NK-92 (cell line): ENCODE data around the gene LAMB4.
"Not testable (repeated sequence)": the region's sequence is repeated elsewhere in the genome, so short reads cannot be mapped to it uniquely, and the experiment has no call there.

Experiments
- DNase-seq: peaks from one replicate; lab custom pipeline; 2025; ENCODE audit not compliant: unreplicated experiment; lab: John Stamatoyannopoulos, UW

The LAMB4 gene

DNA sequence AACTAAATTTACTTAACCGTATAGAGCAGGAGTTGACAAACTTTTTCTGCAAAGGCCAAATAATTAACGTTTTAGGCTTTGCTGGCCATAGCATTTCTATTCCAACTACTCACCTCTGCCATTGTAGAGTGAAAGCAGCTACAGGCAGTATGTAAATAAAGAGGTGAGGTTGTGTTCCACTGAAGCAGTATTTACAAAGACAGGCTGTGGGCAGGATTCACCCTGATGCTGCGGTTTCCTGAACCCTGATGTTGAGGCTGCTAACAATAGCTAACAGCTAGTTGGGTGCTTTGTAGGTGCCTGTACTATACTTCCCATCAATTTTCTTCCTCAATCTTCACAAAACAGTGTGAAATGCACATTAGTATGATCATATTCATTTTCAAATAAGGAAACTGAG, 80.2 kb downstream of the LAMB4 start:
- no peak for DNase-seq

DNA sequence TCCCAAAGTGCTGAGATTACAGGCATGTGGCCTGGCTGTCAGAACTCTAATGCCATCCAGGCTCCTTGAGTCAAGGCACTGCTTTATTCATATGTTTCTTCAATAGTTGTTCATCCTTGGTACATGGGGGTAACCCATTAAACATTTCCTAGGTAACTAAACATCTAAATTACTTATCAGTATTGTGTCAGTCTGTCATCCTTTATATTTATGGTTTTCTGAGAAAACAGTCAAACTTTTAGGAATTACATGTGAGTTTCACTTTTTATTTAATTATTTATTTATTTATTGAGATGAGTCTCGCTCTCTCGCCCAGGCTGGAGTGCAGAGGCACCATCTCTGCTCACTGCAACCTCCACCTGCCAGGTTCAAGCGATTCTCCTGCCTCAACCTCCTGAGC, 81.7 kb downstream of the LAMB4 start:
- no peak for DNase-seq

DNA sequence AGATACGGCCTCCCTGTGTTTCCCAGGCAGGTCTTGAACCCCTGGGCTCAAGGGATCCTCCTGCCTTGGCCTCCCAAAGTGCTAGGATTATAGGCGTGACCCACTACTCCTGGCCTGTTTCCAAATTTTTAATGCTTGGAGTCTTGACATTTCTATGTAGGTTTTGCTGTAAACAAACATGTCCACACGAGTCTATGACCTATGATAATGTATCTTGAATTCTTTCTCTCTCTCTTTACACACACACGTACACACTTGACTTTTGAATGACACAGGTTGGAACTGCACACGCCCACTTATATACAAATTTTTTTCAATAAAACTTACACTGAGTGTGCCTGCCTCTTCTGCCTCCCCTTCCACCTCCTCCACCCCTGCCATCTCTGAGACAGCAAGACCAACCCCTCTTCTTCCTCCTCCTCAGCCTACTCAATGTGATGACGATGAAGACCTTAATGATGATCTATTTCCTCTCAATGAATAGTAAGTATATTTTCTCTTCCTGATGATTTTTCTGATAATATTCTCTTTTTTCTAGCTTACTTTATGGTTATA, 83.1 kb downstream of the LAMB4 start:
- DNase-seq, result no peak

DNA sequence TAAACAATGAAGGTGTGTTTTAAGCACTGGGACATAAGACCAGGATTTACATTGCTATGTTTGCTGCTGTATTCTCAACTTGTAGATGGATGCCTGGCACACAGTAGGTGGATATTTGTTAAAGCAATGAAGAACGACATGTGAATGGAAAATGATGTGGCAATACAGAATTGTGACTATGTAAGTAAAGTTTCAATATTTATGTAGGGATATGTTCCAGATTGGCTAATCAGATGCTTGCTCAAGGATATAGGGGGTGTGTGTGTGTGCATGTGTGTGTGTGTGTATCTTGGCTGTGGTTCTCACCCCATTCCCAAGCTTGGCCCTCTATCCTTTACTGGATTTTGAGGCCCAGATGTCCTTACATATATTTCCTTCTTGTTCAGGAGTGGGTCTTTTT, 84.5 kb downstream of the LAMB4 start:
- no peak for DNase-seq

DNA sequence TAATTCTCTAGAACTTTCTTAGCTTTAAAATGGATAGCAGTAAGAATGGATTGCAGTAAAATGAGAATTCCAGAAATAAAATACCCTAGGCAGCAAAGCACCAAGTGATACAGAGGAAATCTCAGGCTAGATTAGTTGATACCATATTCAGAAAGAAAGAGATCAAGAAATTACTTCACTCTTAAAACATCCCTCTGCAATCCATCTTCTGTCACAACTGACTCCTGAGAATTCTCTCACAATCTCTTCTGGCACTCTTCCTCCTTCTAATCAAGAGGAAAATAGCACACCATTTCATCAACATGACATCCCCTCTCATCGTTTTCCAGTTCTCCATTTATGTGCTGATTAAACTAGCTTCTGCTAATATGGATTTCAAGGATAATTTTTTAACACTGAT, 85.0 kb downstream of the LAMB4 start:
- DNase-seq, result no peak

DNA sequence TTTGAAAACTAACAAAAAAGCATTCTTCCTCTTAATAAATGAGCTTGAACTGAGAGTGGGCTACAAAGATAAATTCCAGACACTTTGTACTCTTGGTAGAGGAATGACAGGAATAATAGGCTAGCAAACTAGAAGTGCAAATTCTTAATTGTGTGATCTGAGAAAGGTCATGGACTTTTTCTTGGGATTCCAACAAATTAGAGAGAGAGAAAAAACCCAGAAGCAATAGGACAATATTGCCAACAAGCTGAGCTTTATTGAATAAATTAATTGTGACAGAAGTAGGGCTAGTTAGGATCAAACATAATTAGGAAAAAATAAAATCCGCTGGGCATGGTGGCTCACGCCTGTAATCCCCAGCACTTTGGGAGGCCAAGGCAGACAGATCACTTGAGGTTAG, 85.8 kb downstream of the LAMB4 start:
- DNase-seq, result no peak

DNA sequence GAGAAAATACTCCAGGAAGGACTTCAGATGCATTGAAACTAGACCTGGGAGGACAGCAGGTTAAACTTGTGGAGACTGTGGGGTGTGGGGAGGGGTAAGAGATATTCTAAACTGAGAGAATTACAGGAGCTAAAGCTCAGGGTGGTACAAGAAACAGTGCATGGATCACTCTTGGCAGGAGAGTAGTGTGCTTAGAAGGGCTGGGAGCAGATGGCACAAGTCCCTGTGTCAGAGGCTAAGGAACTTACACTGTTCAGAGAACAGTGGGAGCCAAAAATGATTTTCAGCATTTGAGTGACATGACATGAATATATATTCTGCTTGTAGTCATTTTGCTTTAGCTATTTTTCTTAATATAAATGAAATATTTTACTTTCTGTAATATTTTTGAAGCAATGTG, 91.2 kb downstream of the LAMB4 start:
- DNase-seq, result no peak

DNA sequence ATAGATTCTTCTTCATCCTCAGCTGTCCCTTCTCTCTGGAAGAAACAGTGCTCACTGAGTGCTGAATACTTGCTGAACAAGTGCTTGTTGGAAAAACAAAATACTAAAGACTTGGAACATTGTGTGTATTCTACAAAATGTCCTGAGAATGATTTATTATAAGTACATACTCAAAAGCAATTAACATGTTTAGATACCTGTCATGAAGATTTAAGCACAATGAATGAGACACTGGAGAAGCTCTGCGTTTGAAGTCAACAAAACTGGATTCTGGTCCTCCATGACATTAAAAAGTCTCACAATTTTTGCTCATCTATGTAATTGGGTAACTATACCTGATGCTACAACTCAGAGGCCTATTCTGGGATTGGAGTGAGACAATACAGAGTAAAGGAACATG, 92.4 kb downstream of the LAMB4 start:
- DNase-seq, result no peak

DNA sequence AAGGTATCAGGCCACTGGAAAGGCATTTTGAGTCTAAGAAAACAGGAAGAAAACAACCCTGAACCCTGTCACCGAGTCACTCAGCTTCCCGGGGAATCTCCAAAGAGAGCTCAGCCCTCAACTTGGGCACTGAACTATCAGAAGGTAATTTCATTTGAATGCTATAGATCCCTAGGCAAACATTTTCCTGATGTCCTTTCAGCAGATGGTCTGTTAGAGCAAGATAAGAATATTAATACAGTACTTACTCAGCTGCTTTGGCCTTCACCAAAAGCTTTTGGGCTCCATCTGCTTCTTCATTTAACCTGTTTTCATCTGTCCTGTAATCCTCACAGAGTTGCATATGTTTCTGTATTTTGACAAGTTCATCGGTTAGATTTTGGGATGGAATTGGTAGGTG, 93.0 kb downstream of the LAMB4 start:
- no peak for DNase-seq

DNA sequence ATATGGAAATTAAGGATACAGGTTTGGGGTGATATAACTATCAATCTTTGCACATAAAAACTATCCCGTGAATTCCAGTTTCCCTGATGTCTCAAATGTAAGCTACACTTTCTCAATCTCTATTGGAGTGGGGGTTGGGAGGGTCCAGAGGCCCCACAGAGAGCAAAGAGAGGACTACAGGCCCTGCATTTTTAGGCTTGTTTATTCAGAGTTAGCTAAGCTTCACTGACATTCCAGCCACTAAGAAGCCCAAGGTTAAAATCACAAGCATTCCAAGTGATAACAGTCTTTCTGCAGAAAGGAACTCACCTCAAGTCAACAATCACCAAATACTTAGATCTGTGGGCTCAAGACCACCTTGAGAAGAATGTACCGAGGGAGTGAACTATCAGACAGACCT, 95.6 kb downstream of the LAMB4 start:
- no peak for DNase-seq

DNA sequence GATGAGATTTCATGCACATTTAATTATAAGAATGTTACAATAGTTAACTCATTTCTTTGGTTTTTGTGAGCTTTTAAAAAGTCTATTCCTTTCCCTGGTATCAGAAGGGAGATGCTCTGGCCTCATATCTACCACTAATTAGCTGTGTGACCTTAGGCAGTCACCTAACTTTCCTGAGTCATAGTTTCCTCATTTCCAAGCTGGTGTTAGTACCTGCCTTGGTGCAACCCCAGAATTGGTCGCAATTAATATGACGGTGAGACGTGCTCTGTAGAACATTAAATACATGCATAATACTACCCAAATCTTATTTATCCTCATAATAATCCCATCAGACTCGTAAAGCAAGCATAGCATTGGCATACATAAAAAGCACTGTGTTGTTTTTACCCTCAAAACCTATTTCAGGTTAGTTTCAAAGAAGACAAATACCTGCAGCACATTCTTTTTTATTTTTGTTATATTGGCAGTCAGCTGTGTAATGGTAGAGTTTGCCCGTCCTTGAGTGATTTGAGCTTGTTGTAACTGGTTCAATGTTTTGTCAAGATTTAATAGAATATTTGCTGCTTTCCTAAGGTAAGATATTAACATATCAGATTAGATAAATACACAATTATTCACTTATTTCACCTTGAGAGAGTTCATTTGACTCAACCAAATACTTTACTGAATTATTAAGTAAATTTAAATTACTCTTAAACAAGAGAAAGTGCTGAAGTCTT, 96.2 kb downstream of the LAMB4 start:
- DNase-seq, result no peak

DNA sequence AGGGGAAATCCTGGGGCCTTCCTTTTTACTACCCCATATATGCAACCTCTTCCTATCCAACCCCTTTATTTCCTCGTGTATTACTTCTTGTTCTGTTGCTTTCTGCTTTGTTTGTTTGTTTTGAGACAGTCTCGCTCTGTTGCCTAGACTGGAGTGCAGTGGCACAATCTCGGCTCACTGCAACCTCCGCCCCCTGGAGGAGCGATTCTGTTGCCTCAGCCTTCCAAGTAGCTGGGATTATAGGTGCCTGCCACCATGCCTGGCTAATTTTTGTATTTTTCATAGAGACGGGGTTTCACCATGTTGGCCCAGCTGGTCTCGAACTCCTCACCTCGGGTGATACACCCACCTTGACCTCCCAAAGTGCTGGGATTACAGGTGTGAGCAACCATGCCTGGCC, 96.9 kb downstream of the LAMB4 start:
- DNase-seq, result not testable (repeated sequence)

DNA sequence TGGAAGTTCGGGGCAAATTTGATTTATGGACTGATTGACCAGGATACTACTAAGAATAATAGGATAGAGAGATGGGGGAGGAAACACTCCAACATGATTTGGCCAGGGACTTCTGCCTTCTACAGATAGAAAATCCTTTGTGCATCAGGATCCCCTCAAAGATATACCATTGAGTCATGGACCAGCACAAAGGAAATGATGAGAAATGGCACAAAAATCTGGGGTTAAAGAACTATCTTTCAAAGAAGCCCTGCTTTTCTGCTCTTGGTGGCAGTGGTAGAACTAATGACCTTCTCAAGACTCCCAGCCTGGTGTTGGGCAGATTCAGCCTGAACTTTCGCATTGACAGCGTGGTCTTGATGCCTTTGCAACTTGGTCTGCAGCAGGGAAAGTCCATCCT, 99.6 kb downstream of the LAMB4 start:
- DNase-seq, result no peak

DNA sequence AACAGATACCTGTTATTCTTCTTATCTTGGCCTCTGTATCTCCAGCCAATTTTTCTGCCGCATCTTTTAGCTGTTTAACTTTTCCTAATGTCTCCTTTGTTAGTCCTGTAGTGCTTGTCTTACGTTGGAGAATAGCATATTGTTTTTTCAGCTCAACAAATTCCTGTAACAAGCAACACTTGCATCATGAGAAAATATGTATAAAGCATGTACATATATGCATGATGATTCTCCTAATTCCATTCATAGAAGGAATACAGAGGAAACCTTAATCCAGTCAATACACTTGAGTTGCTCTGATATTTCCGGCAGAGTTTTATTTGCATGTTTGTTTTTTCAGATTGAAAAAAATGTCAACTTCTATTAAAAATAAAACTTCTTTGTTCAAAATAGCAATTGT, 101.1 kb downstream of the LAMB4 start:
- no peak for DNase-seq

DNA sequence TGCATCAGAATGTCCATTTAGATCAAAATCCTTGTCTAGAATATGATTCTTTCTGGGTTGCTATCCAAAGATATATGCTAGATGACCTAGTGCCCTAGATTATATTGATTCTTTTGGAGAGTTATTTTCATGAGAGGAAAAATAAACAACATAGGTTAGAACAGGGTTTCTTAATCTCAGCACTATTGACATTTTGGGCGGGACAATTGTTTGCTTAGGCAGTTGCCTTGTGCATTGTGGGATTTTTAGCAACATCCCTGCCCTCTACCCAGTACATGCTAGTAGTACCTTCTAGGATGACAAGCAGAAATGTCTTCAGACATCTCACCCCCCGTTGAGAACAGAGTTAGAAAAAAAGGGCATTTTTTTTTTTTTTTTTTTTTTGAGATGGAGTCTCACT, 102.0 kb downstream of the LAMB4 start:
- DNase-seq, result no peak

DNA sequence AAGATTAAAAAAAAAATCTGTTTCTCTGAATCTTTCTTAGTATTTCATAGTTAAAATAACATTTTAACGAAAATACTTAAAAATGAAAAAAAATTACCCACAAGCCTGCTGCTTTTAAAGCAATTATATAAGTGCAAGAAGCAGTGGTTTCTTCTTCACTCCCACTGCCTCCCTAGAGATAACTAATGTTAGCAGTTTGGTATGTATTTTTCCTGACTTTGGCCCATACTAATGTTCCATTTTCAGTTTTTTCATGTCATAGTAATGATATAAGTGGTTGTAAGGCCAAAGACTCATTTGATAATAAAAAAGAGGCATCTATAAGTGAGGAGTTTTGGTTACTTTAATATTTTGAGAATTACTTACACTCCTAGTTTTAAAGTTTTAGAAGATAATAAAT, 102.9 kb downstream of the LAMB4 start:
- DNase-seq, result no peak

DNA sequence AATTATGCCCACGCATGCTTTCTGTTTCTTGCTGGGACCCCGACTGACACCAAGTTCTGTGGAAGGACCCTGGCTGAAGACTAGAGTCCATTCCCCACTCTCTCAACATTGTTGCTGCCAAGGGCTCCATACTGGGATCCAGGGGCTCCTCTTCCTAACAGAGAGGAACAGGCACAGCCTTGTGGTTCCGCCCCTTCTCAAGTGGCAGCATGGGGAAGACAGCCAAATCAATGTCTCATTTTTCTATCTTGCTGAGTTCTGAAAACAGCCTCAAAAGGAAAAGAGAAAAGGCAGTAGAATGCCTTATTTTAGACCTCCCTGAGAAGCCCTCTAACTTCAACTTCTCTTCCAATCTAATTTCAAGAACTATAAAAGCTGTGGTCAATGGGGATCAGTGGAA, 103.5 kb downstream of the LAMB4 start:
- DNase-seq, result no peak

DNA sequence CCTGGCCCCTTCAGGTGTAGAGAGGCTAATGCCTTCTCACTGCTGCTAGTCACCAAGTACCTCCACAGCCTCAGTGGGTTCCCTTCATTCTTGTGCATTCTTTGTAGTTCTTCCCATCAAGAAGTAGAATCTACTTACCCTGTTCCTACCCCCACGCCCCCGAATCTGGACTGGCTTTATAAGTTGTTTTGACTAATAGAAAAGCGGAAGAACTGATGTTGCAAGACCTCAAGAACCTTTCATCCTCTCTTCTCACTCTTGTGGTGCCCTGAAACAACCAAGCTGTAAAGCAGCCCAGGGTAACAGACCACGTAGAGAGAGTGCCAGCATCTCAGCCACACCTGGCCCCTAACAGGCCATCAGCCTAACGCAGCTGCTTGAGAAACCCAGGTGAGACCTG, 104.0 kb downstream of the LAMB4 start:
- DNase-seq, result no peak

DNA sequence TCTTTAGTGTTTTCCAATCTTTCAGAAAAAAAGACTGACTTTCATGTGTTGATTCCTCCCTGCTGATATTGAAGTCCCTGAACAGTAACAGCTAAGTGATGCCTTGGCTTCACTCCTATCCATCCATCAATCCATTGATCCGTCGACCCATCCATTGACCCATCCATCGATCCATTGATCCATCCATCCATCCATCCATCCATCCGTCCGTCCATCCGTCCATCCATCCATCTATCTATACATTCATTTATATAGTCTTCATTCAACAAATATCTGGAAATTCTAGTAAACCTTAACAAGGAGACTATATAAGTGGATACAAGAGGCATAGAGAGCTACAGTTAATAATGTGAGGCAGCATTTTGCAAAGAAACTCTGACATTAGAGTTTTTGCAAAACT, 105.6 kb downstream of the LAMB4 start:
- DNase-seq, result no peak

DNA sequence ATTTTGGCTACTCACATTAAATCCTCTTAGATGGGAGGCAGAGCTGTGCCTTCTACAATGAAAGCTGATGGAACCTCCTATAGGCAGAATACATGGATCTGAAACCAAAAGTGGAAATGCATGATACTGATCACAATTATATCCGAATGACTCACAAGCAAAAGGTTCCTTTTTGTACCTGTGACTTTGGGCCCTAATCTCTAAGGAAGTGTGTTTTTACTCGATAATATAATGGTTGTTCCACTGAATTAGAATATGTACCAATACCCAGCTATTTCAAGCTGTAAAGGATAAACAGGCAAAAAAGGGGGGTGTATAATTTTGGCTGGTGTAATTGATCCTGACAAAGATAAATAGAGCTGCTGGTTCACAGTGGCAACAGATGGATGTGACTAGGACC, 109.6 kb downstream of the LAMB4 start:
- no peak for DNase-seq

DNA sequence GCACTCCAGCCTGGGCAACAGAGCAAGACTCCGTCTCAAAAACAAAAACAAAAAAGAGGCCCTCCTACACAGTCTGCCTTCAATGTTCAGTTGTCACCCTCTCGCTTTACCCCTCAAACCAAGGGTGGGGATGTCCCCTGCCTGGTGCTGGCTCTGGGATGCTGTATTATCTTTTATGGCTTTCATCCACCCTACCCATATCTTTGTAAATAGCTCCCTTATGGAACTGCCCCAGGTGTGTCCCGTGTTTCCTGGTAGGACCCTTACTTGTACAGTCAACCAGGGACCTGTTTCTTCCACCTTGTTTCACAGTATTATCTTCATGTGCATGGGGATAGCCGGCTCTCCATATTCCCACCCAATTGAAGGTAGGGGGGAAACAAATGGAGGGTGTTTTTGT, 111.5 kb downstream of the LAMB4 start:
- DNase-seq, result no peak

DNA sequence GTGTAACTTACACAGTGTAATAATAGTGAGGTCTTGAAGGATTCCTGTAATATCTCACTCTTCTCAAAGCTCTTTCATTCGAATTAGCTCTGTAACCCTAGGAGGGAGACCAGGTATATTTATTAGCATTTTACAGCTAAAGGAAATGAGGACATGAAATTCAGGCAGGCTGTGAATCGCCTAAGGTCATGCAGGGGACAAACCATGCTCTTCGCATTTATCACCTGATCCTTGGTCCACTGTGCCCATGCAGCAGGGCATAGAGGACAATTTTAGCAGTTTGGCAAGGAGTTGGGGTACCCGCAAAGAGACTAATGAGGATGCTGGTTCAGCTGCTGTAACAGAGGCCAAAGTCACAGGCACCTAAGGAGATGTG, 112.4 kb downstream of the LAMB4 start:
- DNase-seq, result no peak
